Posterior vena cava (tissue), 2 donors: ENCODE data around the gene DTHD1. TPM values are rescaled to one million over a fixed set of nuclear protein-coding genes. Genes with fewer than 3 reads are reported as not detected.

Experiments
- DNase-seq: peaks from one replicate; pipeline ENCODE4 v3.0.0-alpha.2; 2020; ENCODE audit warnings: low spot score
- intact Hi-C, 2 donors: fragments of 100-400 bp; cut with DNase I; formaldehyde crosslinking; loops; one replicate each; pipeline versions ENCODE4 v1.14.1 to v1.14.2; 2022 to 2023
- total RNA-seq, 2 donors: library from RNA; stranded (reverse); fragmentation: NEBNext Ultra II Directional; extraction: Animal tissue kit (Norgen Biotek cat#: 25700); gene quantifications; one replicate each; pipeline ENCODE4 v1.2.1, GENCODE V29; 2021
- donor health status: DM: yes; HTN: yes; CAD: no.
- donor health status: DM: yes; HTN: yes; CAD: no.

DTHD1 gene
- total RNA-seq, 2 donors from 2014 or later = 0.37 to 0.38 TPM

DNA sequence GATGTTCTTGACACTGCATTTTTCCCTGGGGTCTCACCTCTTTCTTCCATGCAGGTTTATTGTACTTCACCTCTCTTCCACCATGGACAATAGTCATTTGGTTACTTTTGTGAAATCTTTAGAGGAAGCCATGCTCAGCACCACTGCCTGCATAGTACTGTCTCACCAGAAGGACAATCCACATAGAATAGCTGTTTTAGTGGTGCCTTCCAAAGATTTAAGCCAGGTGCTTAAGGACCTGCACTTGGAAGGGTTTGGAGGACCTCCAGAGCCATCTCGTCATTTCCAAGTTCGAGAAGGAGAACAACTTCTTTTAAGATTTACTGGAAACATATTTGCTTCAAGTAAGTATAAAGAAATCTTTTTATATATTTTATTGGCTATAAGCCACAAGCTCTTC is 26.7 kb downstream of the DTHD1 start:
- intact Hi-C loops = no loop called here

DNA sequence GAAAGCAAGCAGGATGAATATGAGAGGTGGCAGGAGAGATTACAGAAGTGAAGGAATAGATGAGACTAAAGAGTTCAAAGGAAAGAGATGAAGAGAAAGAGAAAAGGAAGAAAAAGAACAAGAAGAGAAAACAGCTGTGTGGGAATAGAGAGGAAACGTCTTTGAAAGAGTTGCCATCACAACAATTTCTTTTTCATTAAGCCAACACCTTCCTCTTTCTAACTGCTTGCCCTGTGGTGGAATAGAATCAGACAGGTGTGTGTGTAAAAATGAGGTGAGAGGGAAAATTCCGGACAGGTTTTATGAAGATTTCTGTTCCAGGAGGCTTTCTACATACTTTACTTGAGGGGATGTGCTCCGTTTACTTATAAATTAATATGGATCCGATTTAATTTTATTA is 28.8 kb downstream of the DTHD1 start:
- intact Hi-C loops = no loop called here
- DNase-seq = no peak

More for the DNA sequence above, 26.7 kb downstream of the DTHD1 start:
- DNase-seq = no peak

DNA sequence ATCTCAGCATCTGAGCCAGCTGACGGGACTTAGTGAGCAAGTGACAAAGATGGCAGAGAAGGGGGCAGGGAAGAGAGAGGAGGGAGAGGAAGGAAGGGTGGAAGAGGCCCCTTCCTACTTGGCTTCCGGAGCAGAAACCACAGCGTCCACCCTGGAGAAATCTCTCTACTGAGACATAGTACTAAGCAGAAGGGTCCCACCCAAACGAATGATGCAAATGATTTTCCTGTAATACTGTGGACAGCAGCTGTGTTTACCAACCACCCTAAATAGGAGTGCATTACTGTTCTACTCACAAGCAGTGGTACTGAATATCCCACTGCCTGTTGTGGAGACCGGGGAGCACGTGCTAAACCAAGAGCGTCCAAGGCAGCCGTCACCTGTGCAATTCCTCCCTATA is 29.4 kb downstream of the DTHD1 start:
- no peak for DNase-seq
- intact Hi-C loops = no loop called here

DNA sequence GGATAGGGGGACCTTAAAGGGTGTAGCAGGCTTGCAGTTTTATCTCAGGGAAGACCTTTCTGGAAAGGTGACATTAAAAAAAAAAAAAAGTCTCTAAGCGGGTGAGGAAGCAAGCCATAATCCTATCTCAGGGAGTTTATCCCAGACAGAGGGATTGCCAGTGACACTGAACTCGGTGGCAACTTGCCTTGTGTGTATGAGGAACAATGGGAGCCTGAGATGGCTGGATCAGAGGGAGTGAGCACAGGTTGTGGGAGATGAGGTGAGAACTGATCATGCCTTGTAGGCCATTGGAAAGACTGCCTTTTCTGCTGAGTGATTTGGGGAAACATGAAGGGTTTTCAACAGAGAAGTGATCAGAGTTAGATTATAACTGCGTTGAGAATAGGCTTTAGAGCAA is 31.1 kb downstream of the DTHD1 start:
- DNase-seq = no peak
- intact Hi-C loops = no loop called here

DNA sequence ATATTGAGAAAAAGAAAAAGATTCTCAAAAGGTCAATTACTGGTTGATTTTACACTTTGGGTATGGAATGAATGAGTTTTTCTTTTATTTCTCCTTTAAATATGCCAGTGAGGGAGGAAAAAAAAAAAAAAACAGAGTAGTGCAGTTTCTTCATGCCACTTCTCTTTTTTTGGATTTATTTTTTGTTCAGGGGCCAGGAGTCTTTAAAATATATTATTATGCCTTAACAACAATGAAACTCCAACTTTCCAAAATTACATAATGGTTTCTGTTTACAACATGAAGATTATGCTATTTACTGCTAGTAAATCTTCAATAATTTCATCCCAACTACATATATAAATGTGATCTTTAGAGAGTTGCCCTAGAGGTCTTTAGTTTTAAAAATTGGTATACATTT is 31.9 kb downstream of the DTHD1 start:
- DNase-seq = no peak
- intact Hi-C loops = no loop called here

DNA sequence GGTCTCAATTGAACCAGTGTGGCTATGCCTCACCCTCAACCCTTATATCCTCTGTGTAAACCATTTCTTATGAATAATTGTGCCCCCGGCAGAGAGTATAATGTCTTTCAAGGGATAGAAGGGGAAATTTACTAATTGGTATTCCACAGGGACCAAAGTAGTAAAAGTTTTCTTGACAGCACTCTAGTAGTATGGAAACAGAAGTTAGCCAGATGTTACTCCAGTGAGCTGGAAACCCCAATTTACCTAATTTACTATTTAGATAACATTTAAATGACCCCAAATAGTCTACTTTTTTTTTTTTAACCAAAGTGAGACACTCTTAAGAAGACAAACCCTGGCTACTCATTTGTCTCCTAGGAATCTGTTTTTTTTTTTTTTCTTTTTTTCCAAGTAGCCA is 32.3 kb downstream of the DTHD1 start:
- intact Hi-C loops = no loop called here
- DNase-seq = no peak

DNA sequence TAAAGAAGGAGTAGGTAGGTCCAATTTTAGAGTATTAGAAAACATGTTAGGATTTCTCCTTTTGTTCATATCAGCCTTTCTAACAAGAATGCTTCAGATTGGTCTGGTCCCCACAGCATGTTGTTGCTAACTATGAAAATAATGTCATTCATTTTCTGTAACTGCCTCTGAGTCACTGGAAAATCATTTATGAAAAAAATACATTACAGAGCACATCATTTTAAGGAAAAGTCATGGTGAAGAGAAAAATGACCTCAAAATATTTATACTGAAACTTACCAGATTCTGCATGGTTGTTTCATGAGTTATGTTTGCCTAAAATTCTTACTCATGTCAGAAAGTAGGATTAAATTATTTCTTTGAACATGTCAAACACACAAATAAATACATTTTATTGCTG is 35.2 kb downstream of the DTHD1 start:
- intact Hi-C loops = no loop called here
- no peak for DNase-seq

DNA sequence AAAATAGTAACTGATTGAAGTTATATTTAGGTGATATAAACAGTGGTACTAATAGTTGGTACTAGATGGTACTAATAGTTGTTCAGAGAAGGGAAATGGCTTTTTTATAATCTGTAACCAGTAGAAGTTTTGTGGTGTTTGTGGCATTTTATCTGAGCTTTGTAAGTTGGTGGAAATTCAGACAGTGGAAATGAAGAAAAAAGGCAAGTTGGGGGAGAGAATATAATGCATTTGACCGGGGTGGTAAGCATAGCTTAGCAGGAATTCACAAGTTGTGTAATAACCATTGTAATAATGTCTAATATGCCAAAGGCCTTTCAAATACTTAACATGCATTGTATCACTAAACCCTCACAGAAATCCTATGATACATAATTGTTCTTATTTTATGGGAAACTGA is 36.3 kb downstream of the DTHD1 start:
- intact Hi-C loops = no loop called here
- DNase-seq = no peak

DNA sequence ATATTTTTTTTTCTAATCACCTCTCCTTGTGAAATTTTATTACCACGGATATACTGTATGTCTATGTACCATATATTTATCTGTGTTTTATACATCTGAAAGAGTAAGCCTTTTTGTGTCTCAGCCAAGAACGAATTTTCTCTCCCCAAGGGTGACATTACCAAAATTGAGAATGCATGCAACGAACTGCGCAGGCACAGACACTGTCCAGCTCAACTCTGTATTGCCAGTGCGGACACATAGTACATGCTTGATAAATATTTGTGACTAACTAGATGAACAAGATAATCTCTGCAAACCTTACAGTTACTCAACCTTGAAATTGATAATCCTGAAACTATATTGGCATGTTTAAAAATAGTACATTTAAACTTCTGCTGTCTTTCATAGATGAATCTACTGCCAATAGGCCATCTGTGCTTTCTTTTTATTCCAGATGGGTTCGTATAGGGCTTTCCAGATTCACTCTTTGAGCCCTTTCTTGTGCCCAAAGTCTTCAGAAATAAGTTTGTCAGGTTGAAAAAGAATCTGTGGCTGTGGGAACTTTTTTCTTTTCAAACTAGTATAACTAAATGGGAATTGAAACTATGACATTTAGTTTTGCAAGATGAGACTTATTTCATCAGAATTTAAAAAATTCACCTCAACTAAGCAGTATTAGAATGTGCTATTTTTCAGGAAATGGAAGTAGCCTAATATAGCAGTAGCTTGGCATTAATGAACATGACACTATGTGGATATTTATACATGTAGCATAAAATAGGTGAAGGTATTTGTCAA is 38.9 kb downstream of the DTHD1 start:
- no peak for DNase-seq
- intact Hi-C loops = no loop called here

DNA sequence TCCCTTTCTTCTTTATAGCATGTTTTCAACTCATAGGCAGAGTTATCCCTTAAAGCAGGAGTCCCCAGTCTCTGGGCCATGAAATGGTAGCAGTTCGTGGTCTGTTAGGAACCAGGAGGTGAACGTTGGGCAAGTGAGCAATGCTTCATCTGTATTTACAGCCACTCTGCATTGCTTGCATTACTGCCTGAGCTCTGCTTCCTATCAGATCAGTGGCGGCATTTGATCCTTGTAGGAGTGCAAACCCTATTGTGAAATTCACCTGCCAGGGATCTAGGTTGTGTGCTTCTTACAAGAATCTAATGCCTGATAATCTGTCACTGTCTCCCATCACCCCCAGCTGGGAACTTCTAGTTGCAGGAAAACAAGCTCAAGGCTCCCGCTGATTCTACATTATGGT is 39.8 kb downstream of the DTHD1 start:
- intact Hi-C loops = no loop called here
- DNase-seq = no peak

DNA sequence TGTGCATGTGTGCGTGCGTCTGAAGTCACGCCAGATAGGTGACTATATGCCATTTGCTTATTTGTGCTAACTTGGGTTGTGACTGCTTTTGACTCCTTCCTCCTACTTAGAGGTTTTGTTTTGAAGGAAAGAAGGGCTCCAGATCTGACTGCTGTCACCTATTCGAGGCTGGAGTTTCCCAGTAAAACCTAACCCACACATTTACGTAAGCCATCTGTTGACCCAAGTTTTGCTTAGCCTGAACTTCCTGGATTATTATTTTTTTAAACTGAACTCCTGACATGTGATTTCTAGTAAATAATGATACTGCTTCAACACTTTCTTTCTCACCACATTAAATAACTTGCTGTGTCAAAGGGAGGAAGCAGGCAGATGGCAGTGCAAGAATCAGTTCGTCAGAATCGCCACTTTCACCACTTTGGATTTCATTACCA is 41.5 kb downstream of the DTHD1 start:
- intact Hi-C loops = no loop called here
- no peak for DNase-seq

DNA sequence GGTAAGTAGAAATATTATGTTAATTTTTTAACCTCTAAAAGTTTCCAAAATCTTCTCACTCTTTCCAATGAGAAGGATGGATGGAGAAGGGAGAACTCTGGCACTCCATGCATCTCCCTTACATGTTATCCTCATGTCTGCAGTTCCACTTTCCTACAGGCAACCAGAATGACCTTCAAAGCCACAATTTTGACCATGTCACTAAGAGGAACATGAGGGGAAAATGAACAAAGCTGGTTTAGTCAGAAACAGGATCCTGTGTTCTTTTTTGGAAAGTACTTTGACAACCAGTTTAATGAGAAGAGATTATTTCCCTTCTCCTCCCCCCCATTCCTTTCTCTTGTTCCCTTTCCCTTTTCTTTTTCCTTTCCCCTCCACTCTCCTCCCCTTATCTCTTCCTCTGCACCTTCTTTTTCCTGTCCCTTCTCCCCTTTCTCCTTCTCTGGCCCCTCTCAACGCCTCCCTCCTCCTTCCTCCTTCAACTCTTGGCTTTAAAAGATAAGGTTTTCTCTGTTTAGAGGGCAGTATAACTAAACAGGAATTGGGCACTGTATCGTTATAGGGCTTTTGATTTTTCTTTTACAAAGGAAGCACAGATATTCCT is 42.5 kb downstream of the DTHD1 start:
- intact Hi-C loops = no loop called here

DNA sequence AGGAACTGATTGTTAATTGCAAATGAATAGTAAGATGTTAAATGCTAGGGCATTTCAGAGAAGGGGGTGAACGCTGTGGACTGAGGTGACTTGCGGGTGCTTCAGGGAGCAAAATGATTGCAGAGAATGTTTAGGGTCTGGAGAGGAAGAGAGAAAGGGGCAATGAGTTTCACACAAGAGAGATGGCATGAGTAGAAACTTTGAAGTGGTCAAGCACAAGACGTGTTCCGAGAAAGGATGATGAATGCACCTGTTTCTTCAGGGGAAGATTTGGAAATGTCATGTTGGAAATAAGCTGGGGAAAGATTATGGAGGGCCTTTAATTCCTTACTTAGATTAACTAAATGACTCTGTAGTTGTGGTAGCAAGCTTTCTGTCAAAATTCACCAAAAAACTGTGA is 43.4 kb downstream of the DTHD1 start:
- intact Hi-C loops = no loop called here

More for the DNA sequence above, 42.5 kb downstream of the DTHD1 start:
- no peak for DNase-seq

DNA sequence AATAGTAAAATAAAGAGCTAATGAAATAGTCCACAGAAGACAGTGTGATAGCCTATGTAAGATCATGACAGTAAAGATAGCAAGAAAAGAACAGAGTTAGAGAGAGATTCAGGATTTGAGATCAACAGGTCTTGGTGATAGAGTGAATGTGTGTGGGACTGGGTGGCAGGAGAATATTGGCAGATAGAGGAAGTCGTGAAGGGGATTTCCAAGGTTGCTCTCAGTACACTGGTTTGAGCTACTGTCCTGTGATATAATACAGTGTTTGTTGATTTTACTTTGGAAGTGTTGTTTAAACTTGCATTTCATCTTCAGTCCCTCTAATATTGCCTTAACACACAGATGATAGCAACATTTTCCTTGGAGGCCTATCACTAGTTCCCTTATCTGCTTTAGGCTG is 44.1 kb downstream of the DTHD1 start:
- DNase-seq = no peak
- intact Hi-C loops = no loop called here

More for the DNA sequence above, 43.4 kb downstream of the DTHD1 start:
- no peak for DNase-seq

DNA sequence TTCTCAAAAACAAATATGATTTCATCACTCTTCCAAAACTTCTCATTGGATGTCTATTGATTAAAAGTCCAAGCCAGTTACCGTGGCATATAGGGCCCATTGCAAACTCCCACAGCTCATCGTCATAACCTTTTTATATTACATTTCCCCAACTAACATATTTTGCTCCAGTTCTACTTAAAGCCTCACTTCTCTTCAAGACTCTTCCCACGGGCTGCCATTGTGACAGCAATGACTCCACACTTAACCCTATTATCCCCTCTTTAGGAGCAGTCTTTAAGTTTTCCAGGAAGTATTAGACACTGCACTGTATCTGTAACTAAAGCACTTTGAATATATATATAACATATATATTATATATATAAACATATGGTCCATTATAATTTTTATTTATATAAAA is 44.5 kb downstream of the DTHD1 start:
- DNase-seq = no peak
- intact Hi-C loops = no loop called here

DNA sequence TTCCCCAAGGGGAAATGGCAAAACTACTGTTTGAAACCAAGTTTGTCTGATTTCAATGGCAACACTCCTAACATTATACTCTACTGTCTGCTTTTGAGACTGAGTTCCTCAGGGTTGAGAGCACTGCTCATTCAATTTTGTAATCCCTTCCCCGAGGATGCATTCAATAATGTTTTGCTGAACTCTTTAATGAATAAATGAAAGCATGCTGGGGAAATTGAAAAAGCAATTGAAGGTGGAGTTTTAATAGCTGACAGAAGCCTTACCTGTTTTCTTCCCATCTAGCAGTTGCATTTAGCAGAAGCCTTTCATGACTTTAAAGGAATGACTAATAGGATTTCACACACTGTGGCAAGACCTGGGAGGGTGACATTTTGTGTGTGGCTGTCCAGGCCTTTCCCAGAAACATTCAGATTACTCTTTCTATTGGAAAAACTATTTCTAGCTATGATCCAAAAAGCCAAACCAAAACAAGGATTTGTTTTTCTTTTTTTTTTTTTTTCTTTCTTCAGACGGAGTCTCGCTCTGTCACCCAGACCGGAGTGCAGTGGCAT is 45.1 kb downstream of the DTHD1 start:
- intact Hi-C loops = no loop called here
- no peak for DNase-seq

DNA sequence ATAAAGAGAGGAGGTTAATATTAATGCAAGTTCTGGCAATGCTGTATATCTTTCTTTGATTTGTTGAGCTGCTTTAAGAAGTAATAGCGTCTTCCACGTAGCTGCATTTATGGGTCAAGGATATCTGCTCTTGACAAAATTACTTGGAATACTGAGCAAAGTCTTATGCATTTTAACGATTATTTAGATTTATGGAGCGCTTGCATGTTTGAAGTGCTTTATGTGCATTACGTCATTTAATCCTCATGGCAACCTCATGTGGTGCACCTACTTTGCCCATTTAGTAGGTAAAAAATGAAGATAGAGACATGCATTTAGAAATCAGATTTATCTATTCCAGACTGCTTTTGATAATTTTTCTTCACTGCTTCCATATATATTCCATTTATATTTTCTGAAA is 46.0 kb downstream of the DTHD1 start:
- DNase-seq = no peak
- intact Hi-C loops = no loop called here

DNA sequence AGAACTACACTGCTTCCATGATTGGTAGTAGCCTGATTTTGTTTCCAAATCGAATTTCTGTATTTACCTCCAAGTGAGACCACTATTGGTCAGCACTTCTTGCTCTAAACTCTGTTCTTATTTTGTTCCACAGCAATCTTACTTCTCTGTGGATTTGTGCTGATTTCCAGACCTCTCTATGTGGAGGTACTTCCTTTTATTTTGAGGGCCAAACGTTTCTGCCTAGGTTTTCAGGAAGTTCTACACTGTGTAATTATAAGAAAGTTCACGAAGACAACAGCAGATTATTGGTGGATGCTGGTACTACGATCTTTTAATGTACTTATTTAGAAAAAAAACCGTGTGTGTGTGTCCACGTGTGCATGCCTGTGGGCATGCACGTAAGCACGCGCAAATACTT is 46.7 kb downstream of the DTHD1 start:
- intact Hi-C loops = no loop called here
- no peak for DNase-seq

DNA sequence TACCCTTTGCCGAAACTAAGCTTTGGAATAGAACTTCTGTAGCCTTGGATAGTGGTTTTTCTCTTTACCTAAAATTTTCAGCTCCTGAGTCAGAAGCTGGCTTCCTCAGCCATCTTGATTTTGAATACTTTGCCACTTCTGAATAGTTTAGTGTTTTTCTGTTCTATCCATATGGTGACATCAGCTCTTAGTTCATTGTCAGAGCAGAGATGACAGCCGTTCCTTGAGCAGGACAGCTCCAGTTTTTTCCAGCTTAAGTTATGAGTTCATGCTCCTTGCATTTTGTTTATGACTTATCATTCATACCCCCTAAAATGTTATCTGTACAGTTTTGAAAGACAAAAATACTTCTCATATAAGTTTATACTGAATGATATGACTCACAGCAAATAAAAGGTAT is 47.8 kb downstream of the DTHD1 start:
- intact Hi-C loops = no loop called here

DNA sequence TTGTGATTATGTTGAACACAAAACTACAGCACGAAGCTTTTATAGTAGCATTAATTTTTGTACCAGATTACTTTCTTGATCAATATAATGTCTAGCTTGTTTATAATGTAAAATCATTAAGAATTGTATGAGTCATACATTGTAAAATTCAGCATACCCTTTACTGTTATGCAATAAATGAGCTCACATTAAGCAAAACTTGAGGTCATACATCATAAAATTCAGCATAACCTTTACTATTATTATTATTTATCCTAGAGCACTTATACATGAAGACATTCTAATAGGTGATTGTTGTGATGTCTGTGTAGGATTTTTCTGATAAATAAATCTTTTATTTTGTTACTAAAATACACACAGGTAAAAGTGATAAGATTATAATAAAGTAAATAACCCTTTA is 49.4 kb downstream of the DTHD1 start:
- intact Hi-C loops = no loop called here
- no peak for DNase-seq

More for the DNA sequence above, 47.8 kb downstream of the DTHD1 start:
- DNase-seq = no peak
